Common myeloid progenitor, CD34-positive (primary cell): Measurements from ENCODE around the gene P2RX3.
"Not testable (repeated sequence)": the region's sequence is repeated elsewhere in the genome, so short reads cannot be mapped to it uniquely, and the experiment has no call there.

Experiments used
- CTCF ChIA-PET: fragments of 350-600 bp; sonication (Branson Sonifier 250); formaldehyde crosslinking; loops from one replicate; lab custom pipeline; 2021; ENCODE audit warnings: antibody characterized with exemption; lab: Charles Lee
- POLR2A ChIA-PET: fragments of 350-600 bp; sonication (Branson Sonifier 250); formaldehyde crosslinking; loops from one replicate; lab custom pipeline; 2021; ENCODE audit warnings: antibody characterized with exemption; lab: Charles Lee
- DNase-seq, 3 donors: peaks; one replicate each; pipeline versions ENCODE4 v3.0.0 to v3.0.0-alpha.2; 2013
- H3K27ac ChIP-seq, 2 experiments: 1 replicate in 1 of 2; 2 replicates in 1 of 2; pipeline ENCODE4 v1.7.0; 2013; ENCODE audit warnings: inconsistent platforms in 2 of 2, low read length in 2 of 2, mild to moderate bottlenecking in 2 of 2, low read depth in 1 of 2, moderate library complexity in 1 of 2; ENCODE audit not compliant: severe bottlenecking in 2 of 2, insufficient read depth in 1 of 2, poor library complexity in 1 of 2
- H3K27me3 ChIP-seq, 5 experiments: replicated peaks in 2 of 5; 1 replicate in 3 of 5; 2 replicates in 2 of 5; pipeline versions ENCODE4 v1.6.1 to v1.7.0; 2013; ENCODE audit warnings: low read length in 4 of 5, mild to moderate bottlenecking in 2 of 5, moderate library complexity in 2 of 5, inconsistent platforms in 1 of 5; ENCODE audit not compliant: insufficient read depth in 5 of 5, control insufficient read depth in 4 of 5
- H3K36me3 ChIP-seq, 4 experiments: 1 replicate in 2 of 4; 2 replicates in 2 of 4; pipeline versions ENCODE4 v1.6.1 to v1.7.0; 2013; ENCODE audit warnings: low read length in 3 of 4, control low read depth in 1 of 4, mild to moderate bottlenecking in 1 of 4; ENCODE audit not compliant: control insufficient read depth in 4 of 4, insufficient read depth in 4 of 4
- H3K4me1 ChIP-seq, 4 experiments: 1 replicate in 3 of 4; 2 replicates in 1 of 4; pipeline versions ENCODE4 v1.6.1 to v1.7.1; 2013; ENCODE audit warnings: low read length in 3 of 4, mild to moderate bottlenecking in 3 of 4, control low read depth in 1 of 4, inconsistent platforms in 1 of 4, moderate library complexity in 1 of 4; ENCODE audit not compliant: control insufficient read depth in 4 of 4, insufficient read depth in 4 of 4; ENCODE audit errors: control extremely low read depth in 1 of 4
- H3K4me3 ChIP-seq, 7 experiments: 1 replicate in 4 of 7; 2 replicates in 3 of 7; pipeline versions ENCODE4 v1.5.1 to v1.7.0; 2013; ENCODE audit warnings: mild to moderate bottlenecking in 7 of 7, low read length in 6 of 7, moderate library complexity in 6 of 7, inconsistent platforms in 2 of 7, low read depth in 2 of 7, control low read depth in 1 of 7; ENCODE audit not compliant: insufficient read depth in 4 of 7, control insufficient read depth in 1 of 7; ENCODE audit errors: extremely low read depth in 1 of 7
- H3K9me3 ChIP-seq, 5 experiments: 1 replicate in 4 of 5; 2 replicates in 1 of 5; pipeline versions ENCODE4 v1.6.1 to v1.7.1; 2013; ENCODE audit warnings: low read length in 4 of 5, mild to moderate bottlenecking in 2 of 5, inconsistent platforms in 1 of 5, low read depth in 1 of 5, moderate library complexity in 1 of 5; ENCODE audit not compliant: control insufficient read depth in 4 of 5, insufficient read depth in 2 of 5; ENCODE audit errors: control extremely low read depth in 1 of 5
- WGBS: methylation state at CpG from one replicate; pipeline ENCODE4 v1.1.5; 2013; ENCODE audit not compliant: insufficient coverage; 5-methylcytosine and 5-hydroxymethylcytosine counted together

The P2RX3 gene

DNA sequence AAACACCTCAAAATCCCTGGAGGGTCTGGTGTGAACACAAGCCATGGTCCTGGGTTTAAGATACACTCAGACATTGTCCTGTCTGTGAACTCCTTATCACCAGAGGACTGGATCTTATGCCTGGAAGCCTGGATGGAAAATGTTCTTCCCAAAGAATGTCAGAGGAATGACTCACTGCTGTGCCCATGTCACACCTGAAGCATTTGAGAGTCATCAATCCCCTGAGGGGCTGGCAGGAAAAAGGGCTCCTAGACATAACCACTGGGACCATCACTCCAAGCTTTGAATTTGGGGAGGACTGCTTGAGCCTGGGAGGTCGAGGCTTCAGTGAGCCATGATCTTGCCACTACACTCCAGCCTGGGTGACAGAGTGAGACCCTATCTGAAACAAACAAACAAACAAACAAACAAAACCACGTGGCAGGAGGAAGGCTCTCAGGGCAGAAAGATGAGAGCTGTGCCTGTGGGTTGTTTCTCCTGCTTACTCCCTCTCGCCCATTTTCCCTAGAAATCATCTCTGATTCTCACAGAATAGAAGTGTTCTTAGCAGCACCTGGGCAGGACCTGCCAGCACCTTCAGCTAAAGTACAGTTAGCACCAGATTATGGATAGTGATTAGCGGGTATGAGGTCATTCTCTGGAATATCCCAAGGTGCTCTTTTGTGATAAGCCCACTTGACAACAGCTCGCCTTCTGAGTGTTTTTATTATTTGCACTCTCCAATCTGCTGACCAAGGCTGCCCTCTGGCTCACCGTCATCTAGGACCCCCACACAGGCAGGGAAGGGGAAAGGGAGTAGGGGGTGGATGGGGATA lies 64.2 kb downstream of the P2RX3 start:
- H3K36me3 ChIP-seq, result peaks cover 0 to 20% (median 4%) of the 10 kb centered on the region in 4 experiments
- H3K4me1 ChIP-seq, result peaks cover 4 to 31% (median 19%) of the 10 kb centered on the region in 4 experiments
- ChIA-PET POLR2A (no interaction called here), CTCF (interaction anchor here (1.0 to 1.5 kb wide), 5 partner anchors 9 to 54 kb away, joined by 3 to 5 read pairs (median 4); no protein-coding TSS in a partner anchor)
- no peak overlapping the region for H3K4me3 ChIP-seq
- H3K9me3 ChIP-seq, result no peaks in the 10 kb centered on the region
- WGBS, result 92% methylated on average over 2 of the region's 6 CpGs
- peak in 1 of 3 donors; percentile 39 for DNase-seq
- no peak overlapping the region for H3K27ac ChIP-seq
- no peaks in the 10 kb centered on the region for H3K27me3 ChIP-seq

- WGBS, result 100% methylated on average over 1 of the region's 6 CpGs
- DNase-seq, result peak in 1 of 3 donors; percentile 17
- H3K27me3 ChIP-seq, H3K27ac ChIP-seq, H3K9me3 ChIP-seq, POLR2A ChIA-PET, H3K4me3 ChIP-seq: not testable (repeated sequence)
- Histone ChIP-seq H3K36me3 (peaks cover 0 to 28% (median 11%) of the 10 kb centered on the region in 4 experiments), H3K4me1 (peaks cover 4 to 28% (median 22%) of the 10 kb centered on the region in 4 experiments)
- CTCF ChIA-PET, result interaction anchor here (1.0 to 1.3 kb wide), 3 partner anchors 10 to 14 kb away, joined by 3 to 4 read pairs (median 4); no protein-coding TSS in a partner anchor
These were observed 65.0 kb downstream of the P2RX3 start for GRCh38 chr11:57403003-57403801.

GRCh38 chr11:57403802-57404147 lies 65.6 kb downstream of the P2RX3 start:
- WGBS, result 83% methylated on average over 2 of the region's 2 CpGs
- Histone ChIP-seq H3K36me3 (peaks cover 0 to 34% (median 14%) of the 10 kb centered on the region in 4 experiments), H3K4me3 (no peak overlapping the region), H3K4me1 (peaks cover 4 to 34% (median 27%) of the 10 kb centered on the region in 4 experiments), H3K27ac (no peak overlapping the region), H3K9me3 (no peaks in the 10 kb centered on the region), H3K27me3 (no peaks in the 10 kb centered on the region)
- DNase-seq, result no peak
- CTCF ChIA-PET, result no interaction called here
- POLR2A ChIA-PET, result no interaction called here

DNA sequence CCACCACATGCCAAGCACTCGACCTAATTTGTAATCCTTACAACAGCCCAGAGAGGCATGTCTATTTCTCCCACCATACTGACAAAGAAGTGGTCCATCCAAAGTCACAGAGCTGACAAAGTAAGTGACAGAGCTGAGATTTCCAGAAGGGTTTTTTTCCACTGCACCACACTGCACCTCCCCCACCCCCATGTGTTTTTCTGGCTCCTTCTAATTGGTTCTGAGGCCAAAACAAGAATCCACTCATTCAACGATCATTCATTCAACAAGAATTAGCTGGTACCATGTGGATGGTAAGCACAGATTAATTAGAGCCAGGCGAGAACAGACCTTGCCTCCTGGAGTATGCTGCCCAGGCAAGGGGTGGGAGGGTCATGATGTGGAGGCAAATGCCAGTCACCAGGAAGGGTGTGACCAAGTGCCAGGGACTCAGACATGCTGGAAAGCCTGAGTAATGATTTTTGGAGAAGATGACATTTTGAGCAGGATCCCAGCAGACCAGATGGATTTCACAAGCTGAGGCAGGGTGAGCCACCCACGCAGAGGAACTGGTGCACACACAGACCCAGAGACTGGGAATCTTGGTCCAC lies 67.2 kb downstream of the P2RX3 start:
- POLR2A ChIA-PET, result no interaction called here
- CTCF ChIA-PET, result interaction anchor here (1.1 to 2.6 kb wide), 4 partner anchors 10 to 69 kb away, joined by 3 to 20 read pairs (median 6); no protein-coding TSS in a partner anchor
- Histone ChIP-seq H3K36me3 (peaks cover 3 to 50% (median 25%) of the 10 kb centered on the region in 4 experiments), H3K27me3 (no peaks in the 10 kb centered on the region), H3K4me3 (no peak overlapping the region), H3K27ac (no peak overlapping the region), H3K9me3 (no peaks in the 10 kb centered on the region), H3K4me1 (peaks cover 4 to 49% (median 39%) of the 10 kb centered on the region in 4 experiments)
- DNase-seq, result peak in 1 of 3 donors; percentile 13
- WGBS, result 100% methylated on average over 1 of the region's 4 CpGs

GRCh38 chr11:57406337-57406904 lies 68.3 kb downstream of the P2RX3 start:
- CTCF ChIA-PET, result interaction anchor here (1.0 to 2.6 kb wide), 13 partner anchors 11 to 68 kb away, joined by 3 to 20 read pairs (median 5); partner anchors contain the start of gene P2RX3
- Histone ChIP-seq H3K27ac (peak overlapping the region; percentile 7 to 62), H3K36me3 (peaks cover 3 to 59% (median 29%) of the 10 kb centered on the region in 4 experiments), H3K27me3 (no peaks in the 10 kb centered on the region), H3K4me1 (peaks cover 4 to 49% (median 39%) of the 10 kb centered on the region in 4 experiments), H3K9me3 (no peaks in the 10 kb centered on the region), H3K4me3 (peak overlapping the region in 1 of 7 experiments; percentile 10)
- DNase-seq, result peak; percentile 86 to 97 (median 95)
- 0% methylated on average over 2 of the region's 4 CpGs for WGBS
- POLR2A ChIA-PET, result interaction anchor here (0.7 to 1.3 kb wide), 2 partner anchors 18 to 26 kb away, joined by 3 to 6 read pairs; no protein-coding TSS in a partner anchor
